ENCODE measurements around the gene OR7A5.
A peak's percentile ranks its signal among the peaks of the same experiment; 100 is the strongest.
"Not testable (repeated sequence)": the region's sequence is repeated elsewhere in the genome, so short reads cannot be mapped to it uniquely, and the experiment has no call there.

Gene OR7A5

GRCh38 chr19:14835011-14835410 is at the start of gene OR7A5, which contains the start of gene OR7C1:
Gene OR7A5 (minus strand): TSS chr19:14835185. CDS start chr19:14828241, 6,944 bp downstream.
Gene OR7C1 (minus strand): TSS chr19:14835185. CDS start chr19:14800136, 35,049 bp downstream.
- no peak for DNase-seq

DNA sequence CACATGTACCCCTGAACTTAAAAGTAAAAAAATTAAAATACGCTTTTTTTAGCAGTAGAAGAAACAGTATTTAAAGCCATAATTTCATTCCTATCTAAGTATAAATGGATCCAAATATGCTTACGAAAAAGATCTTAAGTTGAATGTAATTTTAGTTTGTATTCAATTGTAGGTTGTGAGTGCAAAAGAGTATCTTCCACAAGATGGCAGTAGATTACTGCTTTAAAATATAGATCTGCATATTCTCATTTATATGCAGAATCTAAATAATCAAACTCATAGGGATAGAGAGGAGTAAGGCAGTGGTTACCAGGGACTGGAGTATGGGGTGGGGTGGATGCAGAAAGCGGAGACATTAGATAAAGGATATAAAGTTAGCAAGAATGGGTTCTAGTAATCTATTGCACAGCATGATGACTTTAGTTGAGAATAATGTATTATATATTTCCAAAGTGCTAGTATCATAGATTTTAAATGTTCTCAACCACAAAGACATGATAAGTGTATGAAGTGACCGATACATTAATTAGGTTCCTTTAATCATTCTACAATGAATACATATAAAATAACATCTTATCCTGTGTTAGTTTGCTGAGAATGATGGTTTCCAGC is 36.7 kb upstream of the OR7A5 start:
- no peak for DNase-seq

DNA sequence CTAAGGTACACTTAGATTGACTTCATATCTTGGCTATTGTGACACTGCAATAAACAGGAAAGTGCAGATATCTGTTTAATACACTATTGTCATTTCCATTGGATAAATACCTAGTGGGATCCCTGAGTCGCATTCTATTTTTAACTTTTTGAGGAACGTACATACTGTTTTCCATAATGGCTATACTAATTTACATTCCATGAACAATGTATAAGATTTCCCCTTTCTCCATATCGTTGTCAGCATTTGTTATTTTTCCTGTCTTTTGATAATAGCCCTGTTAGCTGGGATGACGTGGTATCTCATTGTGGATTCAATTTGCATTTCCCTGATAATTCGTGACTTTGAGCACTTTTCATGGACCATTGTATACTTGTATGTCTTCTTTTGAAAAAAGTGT is 33.5 kb upstream of the OR7A5 start:
- DNase-seq, result no peak

- no peak for DNase-seq
Observed at GRCh38 chr19:14848822-14849221, 13.8 kb upstream of the OR7A5 start, which contains the start of gene OR7A10. Gene OR7A10 (minus strand): TSS chr19:14848922. CDS start chr19:14841877, 7,045 bp downstream.

DNA sequence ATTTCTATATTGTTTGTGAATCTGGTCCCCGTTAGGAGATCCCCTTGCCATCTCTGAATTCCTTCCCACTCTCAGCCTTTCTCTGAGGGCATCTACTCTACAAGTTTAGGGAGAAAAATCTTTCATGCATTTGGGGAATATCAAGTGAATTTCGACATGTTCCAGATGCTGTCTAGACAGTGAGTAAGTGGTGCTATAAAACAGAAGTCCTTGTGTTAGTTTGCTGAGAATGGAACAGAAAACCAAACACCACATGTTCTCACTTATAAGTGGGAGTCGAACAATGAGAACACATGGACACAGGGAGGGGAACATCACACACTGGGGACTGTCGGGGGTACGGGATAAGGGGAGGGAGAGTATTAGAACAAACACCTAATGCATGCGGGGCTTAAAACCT is 8.6 kb upstream of the OR7A5 start:
- DNase-seq, result no peak

- DNase-seq, result no peak
Observed at GRCh38 chr19:14843169-14843568, 8.2 kb upstream of the OR7A5 start.

DNA sequence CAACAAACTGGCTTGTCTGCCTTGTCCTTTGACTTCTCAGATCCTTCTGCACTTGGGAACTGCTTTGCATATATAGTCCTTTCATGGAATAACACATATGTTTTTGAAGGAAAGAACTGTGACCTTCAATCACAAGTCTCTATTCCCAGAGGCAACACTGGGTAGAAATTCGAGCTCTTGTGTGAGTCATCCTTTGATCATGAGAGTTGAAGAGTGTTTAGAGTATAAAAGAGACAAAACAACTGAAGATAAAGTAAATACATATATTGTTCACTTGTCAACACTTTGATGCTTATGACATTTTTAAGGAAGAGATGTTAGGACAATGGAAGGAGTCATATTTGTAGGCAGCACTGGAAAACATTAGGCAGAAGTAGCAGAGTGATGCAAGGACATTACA is 5.2 kb upstream of the OR7A5 start:
- no peak for DNase-seq

- DNase-seq, result no peak
Observed at GRCh38 chr19:14837391-14837790, 2.4 kb upstream of the OR7A5 start.

GRCh38 chr19:14830702-14831101 is 4.3 kb downstream of the OR7A5 start:
- no peak for DNase-seq

- no peak for DNase-seq
Observed at GRCh38 chr19:14826006-14826405, 9.0 kb downstream of the OR7A5 start.

DNA sequence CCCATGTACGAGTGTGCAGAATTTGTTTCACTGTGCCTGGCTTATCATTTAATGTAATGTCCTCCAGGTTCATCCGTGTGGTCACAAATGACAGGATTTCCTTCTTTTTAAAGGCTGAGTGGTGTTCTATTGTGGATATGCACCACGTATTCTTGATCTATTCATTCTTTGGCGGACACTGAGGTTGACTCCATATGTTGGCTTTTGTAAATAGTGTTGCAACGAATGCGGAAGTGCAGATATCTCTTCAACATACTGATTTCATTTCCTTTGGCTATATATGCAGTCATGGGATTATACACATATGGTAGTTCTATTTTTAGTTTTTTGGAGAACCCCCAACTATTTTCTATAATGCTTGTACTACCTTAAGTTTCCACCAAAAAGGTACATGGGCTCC is 13.0 kb downstream of the OR7A5 start:
- DNase-seq, result no peak

DNA sequence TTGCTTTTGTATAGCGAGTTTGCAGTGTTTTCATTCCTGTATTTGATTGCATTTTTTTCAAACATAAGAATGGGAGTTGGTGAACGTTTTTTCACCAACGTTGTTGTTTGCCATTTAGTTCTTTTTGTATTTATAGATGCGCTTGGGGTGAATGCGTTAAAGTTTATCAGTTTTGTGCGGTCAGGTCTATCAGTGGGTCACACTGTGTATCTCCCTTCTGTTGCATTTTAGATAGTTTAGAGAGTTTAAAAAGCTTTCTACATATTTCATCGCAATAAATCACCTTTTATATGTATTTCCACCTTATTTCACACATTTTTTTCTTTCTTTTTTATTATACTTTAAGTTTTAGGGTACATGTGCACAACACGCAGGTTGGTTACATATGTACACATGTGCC is 16.4 kb downstream of the OR7A5 start:
- DNase-seq, result no peak

GRCh38 chr19:14817052-14817451 is 17.9 kb downstream of the OR7A5 start:
- no peak for DNase-seq

DNA sequence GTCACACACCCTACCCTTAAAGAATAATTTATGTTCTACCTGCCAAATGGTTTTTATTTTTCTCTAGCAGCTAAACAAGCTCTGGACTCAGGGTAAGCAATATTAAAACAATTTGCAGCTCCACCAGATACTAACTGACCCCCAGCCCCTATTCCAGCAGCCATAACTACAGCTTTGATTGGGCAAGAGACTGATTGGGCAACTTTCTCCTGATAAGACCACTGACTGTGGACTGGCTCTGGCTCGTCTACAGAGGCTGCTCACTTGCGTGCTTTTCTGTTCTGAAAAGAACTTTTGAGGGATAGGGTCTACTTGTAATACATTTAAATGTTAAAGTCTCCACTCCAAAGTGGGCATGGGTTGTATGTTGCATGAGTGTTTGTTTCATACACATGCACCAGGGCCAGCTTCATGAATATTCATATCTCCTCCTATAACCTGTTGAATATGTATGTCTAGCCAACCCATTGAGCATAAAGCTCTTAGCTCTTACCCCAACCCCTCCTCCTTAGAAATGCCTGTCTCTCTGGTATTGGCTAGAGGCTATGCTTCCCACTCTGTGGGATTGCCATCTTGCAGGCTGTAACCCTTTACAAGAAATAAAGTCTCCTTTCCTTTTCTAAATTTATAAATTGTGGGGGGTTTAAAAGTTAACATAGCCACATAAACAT is 19.9 kb downstream of the OR7A5 start:
- DNase-seq, result no peak

DNA sequence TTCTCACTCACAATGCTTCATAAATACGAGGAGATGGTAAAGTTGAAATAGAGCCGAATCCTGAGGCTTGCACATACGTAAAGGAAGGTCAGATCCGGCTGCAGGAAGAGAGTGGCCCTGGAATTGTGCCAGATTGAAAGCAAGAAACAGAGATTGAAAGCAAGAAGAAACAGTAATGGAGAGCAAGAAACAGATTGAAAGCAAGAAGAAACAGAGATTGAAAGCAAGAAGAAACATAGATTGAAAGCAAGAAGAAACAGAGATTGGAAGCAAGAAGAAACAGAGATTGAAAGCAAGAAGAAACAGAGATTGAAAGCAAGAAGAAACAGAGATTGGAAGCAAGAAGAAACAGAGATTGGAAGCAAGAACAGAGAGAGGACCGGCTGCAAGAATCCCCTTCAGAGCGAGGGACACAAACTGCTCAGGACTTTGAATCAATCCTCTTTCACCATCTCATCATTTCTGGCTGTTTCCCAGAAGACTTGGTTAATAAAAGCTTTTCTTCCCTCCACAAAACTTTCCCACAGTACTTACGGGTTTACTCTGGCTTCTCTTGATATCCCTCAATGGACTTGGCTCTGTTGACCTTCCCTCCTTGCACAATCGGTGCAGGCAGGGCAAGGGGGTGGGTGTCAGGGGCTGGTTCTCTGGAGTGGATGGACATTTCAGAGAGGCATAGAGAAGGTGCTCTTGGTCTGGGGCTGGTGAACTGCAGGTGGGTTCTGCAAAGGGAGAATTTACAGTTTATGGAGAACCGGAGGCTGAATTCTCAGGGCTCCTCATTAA is 25.5 kb downstream of the OR7A5 start:
- DNase-seq, result no peak

GRCh38 chr19:14804765-14805164 is 30.2 kb downstream of the OR7A5 start:
- no peak for DNase-seq

- no peak for DNase-seq
Observed at GRCh38 chr19:14798760-14799159, 36.2 kb downstream of the OR7A5 start.

GRCh38 chr19:14796021-14796420 is 39.0 kb downstream of the OR7A5 start:
- DNase-seq, result no peak

GRCh38 chr19:14795078-14795721 is 39.8 kb downstream of the OR7A5 start:
- no peak for DNase-seq

DNA sequence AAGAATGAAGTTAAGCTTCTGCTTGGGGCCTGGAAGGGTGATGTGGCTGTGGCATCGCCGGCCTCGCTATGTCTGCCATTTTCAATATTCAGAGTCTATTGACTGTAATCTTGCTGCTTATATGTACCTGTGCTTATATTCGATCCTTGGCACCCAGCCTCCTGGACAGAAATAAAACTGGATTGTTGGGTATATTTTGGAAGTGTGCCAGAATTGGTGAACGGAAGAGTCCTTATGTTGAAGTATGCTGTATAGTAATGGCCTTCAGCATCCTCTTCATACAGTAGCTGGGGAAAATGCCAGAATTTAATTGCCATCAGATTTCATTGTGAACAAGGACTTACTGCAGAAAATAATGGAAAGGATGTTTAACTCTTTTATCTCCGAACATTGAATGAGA is 42.7 kb downstream of the OR7A5 start:
- not testable (repeated sequence) for DNase-seq

- DNase-seq, result peak; percentile 17
Observed at GRCh38 chr19:14786421-14786851, 48.5 kb downstream of the OR7A5 start.

DNA sequence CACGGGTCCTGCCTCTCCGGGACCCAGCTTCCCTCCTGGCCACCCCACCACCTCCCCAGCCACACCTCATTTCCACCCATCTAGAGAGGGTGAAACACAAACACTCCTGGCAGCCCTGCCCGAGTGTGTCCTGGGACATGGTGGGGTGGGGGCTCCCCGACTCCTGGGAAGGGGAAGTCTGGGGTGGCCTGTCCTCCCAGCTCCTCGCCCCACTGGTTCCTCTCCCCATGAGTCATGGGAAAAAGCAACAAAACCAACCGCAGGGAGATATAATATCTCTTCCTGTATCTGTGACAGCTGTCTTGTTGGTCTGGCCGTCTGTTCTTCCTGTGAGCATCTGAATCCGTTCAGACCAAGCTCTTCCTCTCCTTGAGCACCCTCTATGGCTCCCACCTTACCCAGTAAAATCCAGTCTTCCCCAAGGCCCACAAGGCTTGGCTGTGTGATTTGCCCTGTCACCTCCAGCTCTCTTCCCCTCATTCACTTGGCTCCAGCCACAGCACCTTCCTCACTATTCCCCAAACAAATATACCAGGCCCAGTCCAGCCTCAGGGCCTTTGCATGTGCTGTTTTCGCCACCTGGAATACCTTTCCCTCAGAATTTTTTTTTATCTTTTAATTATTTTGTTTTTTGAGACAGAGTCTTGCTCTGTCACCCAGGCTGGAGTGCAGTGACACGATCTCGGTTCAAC is 49.7 kb downstream of the OR7A5 start:
- not testable (repeated sequence) for DNase-seq

DNA sequence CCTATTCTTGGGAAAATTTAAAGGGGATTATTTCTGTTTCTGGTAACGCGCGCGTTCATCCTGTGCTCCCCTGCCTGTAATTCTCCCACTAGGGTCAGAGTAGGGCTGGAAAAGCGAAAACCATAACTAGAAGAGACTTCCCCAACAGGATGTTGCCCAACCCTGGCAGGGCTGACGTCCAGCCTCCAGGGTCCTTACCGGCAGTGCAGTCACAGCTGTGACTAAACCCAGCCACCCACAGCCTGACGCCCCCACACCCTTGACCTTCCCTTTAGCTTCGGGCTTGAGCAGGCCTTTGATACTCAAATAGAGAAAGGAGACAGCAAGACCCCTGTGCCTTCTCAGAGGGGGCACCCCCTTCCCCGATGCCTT is 50.3 kb downstream of the OR7A5 start:
- not testable (repeated sequence) for DNase-seq

Measured in stimulated activated CD4-positive, alpha-beta T cell treated with anti-CD3 and anti-CD28 coated beads, Interleukin-4, amount 100 ng/mL, for 24 hours (primary cell).